Peyer's patch (tissue), 4 donors: Measurements from ENCODE around the gene UBE2E2. TPM values are rescaled to one million over a fixed set of nuclear protein-coding genes. Genes with fewer than 3 reads are reported as not detected.

Experiments used
- DNase-seq, 3 donors: peaks; one replicate each; pipeline ENCODE4 v3.0.0-alpha.2; 2017 to 2019
- H3K27ac ChIP-seq, 4 donors: fragments of 200-600 bp; sonication (generic); one replicate each; pipeline ENCODE4 v1.5.1; 2016 to 2019
- H3K27me3 ChIP-seq, 2 donors: fragments of 200-600 bp; sonication (generic); one replicate each; pipeline ENCODE4 v1.5.1; 2019
- H3K36me3 ChIP-seq, 3 donors: fragments of 200-600 bp; sonication (generic); one replicate each; pipeline ENCODE4 v1.5.1; 2016 to 2019
- H3K4me1 ChIP-seq, 4 donors: fragments of 200-600 bp; sonication (generic); one replicate each; pipeline ENCODE4 v1.5.1; 2016 to 2019
- H3K4me3 ChIP-seq, 4 donors: fragments of 200-600 bp; sonication (generic); 1 replicate in 3 of 4; 2 replicates in 1 of 4; pipeline ENCODE4 v1.5.1; 2016 to 2019; ENCODE audit warnings: mild to moderate bottlenecking in 1 of 4
- H3K9me3 ChIP-seq, 4 donors: fragments of 200-600 bp; sonication (generic); one replicate each; pipeline ENCODE4 v1.5.1; 2016 to 2019; ENCODE audit warnings: mild to moderate bottlenecking in 1 of 4
- POLR2A ChIP-seq, 2 donors: fragments of 450-650 bp; IDR thresholded peaks; one replicate each; pipeline ENCODE4 v1.5.1; 2017; ENCODE audit warnings: antibody characterized with exemption in 2 of 2, mild to moderate bottlenecking in 2 of 2, moderate library complexity in 2 of 2
- total RNA-seq, 4 donors: library from RNA; depleted of rRNA; stranded (reverse); fragments of >200 nt; gene quantifications; one replicate each; pipeline ENCODE4 v1.1.0, GENCODE V29; 2016
- TF ChIP-seq, protein P1 (sequence below), 6 experiments: fragments of 450-650 bp in 4 of 6; fragments of 200-600 bp in 2 of 6; sonication (generic) in 1 of 6; IDR thresholded peaks; one replicate each; pipeline ENCODE4 v1.5.1; 2017 to 2019; ENCODE audit warnings: antibody characterized with exemption in 6 of 6, mild to moderate bottlenecking in 3 of 6, moderate library complexity in 1 of 6

UBE2E2 gene
- total RNA-seq, 4 donors from 2014 or later = 0.70 to 37.1 (median 20.8) TPM

DNA sequence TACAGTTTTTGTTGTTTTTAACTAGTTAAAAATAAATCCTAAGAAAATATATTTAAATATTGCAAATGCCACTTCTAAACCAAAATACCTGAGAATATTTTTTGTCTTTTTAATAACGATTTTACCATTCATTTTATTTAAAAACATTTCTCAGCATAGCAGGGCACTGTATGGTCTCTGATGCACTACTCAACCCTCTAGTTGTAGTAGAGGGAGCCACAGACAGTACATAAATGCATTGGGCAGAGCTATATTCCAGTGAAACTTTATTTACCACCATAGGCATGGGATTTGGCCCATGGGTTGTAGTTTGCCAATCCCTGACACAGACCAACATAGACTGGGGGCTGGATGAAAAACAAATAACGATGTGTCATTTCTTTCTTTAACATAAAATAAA lies 388.2 kb downstream of the UBE2E2 start:
- Histone ChIP-seq H3K4me3 (no peak overlapping the region), H3K27ac (no peak overlapping the region)

DNA sequence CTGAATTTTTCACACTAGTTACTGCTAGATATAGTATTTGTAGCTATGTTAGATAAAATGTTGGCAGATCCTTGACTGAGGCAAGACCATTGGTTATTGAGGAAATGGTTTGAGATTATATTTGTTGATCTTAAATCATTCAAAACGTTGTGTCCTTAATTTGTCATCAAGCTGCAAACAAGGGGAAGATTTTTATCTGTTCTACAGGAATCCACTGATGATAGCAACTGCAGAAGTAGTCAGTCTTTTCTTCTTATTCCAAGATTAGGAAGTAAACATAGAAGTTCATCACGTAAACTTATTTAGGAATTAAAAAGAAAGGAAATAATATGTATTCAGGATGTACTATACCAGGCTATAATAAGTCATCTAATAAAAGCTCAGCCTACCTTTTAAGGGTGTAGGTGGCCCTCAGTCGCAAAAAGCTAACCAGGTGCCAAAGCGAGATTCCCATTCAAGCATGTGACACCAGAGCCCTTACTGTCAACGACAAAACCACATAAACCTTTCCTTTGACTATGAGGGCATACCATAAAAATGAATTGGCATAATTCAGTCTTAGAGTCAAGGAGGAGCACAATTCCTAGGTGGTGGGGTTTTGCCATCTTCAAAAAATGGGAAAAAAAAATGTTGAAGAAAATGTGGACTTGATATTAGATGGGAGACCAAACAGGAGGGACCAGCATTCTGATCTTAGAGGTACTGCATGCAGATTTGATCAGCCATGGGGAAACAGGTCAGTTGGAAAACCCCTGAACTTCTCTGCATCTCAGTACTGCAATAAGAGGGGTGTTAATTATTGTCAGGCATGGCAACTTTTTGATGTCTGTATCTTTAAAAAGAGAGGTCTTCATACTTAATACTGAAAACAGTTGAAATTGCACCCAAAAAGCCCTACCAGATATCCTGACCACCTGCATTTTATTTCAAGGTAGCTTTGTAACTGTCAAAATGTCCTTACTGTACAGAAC lies 390.1 kb downstream of the UBE2E2 start:
- no peaks in the 10 kb centered on the region for H3K27me3 ChIP-seq
- H3K36me3 ChIP-seq = no peaks in the 10 kb centered on the region
- no peak for DNase-seq
- no peaks in the 10 kb centered on the region for H3K9me3 ChIP-seq
- no peaks in the 10 kb centered on the region for H3K4me1 ChIP-seq
- TF ChIP-seq, protein P1, sequence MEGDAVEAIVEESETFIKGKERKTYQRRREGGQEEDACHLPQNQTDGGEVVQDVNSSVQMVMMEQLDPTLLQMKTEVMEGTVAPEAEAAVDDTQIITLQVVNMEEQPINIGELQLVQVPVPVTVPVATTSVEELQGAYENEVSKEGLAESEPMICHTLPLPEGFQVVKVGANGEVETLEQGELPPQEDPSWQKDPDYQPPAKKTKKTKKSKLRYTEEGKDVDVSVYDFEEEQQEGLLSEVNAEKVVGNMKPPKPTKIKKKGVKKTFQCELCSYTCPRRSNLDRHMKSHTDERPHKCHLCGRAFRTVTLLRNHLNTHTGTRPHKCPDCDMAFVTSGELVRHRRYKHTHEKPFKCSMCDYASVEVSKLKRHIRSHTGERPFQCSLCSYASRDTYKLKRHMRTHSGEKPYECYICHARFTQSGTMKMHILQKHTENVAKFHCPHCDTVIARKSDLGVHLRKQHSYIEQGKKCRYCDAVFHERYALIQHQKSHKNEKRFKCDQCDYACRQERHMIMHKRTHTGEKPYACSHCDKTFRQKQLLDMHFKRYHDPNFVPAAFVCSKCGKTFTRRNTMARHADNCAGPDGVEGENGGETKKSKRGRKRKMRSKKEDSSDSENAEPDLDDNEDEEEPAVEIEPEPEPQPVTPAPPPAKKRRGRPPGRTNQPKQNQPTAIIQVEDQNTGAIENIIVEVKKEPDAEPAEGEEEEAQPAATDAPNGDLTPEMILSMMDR (IDR thresholded peaks at IDR 0.05) = no peak
- no peak for TF ChIP-seq POLR2A (IDR thresholded peaks at IDR 0.05)
- H3K27ac ChIP-seq = no peak overlapping the region
- no peak overlapping the region for H3K4me3 ChIP-seq

More for the DNA sequence above, 388.2 kb downstream of the UBE2E2 start:
- H3K36me3 ChIP-seq = no peaks in the 10 kb centered on the region
- TF ChIP-seq, protein P1 (IDR thresholded peaks at IDR 0.05) = no peak
- TF ChIP-seq POLR2A (IDR thresholded peaks at IDR 0.05) = no peak
- no peaks in the 10 kb centered on the region for H3K27me3 ChIP-seq
- no peak for DNase-seq
- H3K9me3 ChIP-seq = no peaks in the 10 kb centered on the region
- H3K4me1 ChIP-seq = no peaks in the 10 kb centered on the region

DNA sequence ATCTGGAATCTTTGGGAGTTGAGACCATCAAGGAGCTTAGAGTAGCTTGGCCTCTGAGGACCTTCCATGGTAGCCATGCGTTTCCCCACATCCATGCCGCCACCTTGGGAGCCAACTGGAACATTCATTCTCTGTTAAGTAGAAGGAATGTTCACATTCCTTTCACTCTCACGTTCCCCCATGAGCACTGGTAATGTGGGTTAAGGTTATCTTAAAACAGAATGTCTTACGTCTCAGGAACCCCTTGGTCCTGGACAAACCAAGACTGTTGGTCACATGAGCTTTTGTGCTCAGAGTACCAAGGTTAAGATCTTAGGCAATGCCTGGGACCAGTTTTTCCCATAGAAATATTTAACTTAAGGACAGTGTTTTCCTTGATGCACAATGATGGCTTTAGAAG lies 390.9 kb downstream of the UBE2E2 start:
- Histone ChIP-seq H3K27me3 (no peaks in the 10 kb centered on the region), H3K36me3 (no peaks in the 10 kb centered on the region), H3K9me3 (no peaks in the 10 kb centered on the region), H3K27ac (no peak overlapping the region), H3K4me3 (no peak overlapping the region), H3K4me1 (no peaks in the 10 kb centered on the region)
- TF ChIP-seq POLR2A (IDR thresholded peaks at IDR 0.05) = no peak
- TF ChIP-seq, protein P1 (IDR thresholded peaks at IDR 0.05) = no peak
- DNase-seq = no peak

DNA sequence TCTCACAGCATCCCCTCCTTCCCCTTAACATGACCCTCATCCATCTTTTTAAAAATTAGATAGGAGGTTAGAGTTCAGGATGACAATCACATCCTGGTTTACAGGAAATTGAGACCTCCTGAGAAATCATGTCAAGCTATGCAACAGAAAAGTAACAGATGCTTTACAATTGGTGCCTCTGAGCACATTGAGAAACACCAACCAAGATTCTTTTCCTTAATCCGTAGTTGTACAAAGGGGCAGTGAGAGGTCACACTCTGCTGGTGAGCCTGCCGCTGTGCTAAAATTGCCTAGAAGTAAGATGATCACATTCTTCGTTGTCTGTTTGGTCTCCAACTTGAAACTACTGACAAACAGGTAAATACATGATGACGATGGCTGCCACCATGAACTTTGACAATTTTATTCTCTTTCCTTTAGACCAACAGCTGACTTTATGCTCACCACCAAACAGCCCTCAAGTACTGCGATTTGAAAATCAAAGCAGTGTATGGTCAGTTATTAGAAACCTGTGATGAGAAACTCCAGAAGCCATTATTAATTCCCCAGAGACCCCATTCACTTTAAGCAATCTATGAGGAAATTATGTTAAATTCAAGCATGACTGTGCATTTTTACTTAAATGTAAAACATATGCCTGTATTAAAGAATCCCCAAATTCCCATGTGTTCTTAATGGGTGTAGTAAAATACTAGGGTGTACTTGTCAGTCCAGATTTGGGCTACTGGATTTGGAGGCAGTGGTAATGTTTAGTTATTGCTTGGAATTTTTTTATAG lies 392.0 kb downstream of the UBE2E2 start:
- no peak for DNase-seq
- Histone ChIP-seq H3K4me3 (no peak overlapping the region), H3K27me3 (no peaks in the 10 kb centered on the region), H3K36me3 (no peaks in the 10 kb centered on the region), H3K4me1 (no peaks in the 10 kb centered on the region), H3K27ac (no peak overlapping the region), H3K9me3 (no peaks in the 10 kb centered on the region)
- TF ChIP-seq POLR2A (IDR thresholded peaks at IDR 0.05) = no peak
- TF ChIP-seq, protein P1 (IDR thresholded peaks at IDR 0.05) = no peak

DNA sequence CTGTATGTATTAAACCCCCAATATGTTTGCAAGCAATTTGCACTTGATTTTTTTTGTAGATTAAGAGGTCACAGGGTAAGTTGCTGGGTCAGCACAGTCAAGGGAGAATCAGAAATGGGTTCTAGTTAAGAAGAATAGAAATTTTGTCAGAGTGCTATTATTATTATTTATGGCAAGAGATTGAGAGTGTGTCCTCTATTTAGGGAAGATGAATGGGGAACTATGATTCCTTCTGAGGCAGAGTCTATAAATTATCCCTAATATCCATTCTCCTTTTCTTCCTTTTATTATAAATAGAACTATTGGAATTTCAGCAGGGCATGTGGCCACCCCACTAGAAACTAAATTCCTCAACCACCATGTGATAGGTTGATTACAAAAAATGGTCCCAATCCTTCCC lies 392.7 kb downstream of the UBE2E2 start:
- H3K4me1 ChIP-seq = no peaks in the 10 kb centered on the region
- no peak for TF ChIP-seq POLR2A (IDR thresholded peaks at IDR 0.05)
- TF ChIP-seq, protein P1 (IDR thresholded peaks at IDR 0.05) = no peak
- H3K36me3 ChIP-seq = no peaks in the 10 kb centered on the region
- H3K27me3 ChIP-seq = no peaks in the 10 kb centered on the region
- DNase-seq = no peak
- H3K4me3 ChIP-seq = no peak overlapping the region
- H3K27ac ChIP-seq = no peak overlapping the region
- H3K9me3 ChIP-seq = no peaks in the 10 kb centered on the region
